Gastrocnemius medialis (tissue), 4 donors: ENCODE data around the gene HDGFL2.

Source experiments
- POLR2A ChIP-seq, 2 donors: fragments of 450-650 bp; IDR thresholded peaks; one replicate each; pipeline ENCODE4 v1.6.1; 2017; ENCODE audit warnings: antibody characterized with exemption in 2 of 2, mild to moderate bottlenecking in 2 of 2, moderate library complexity in 2 of 2
- TF ChIP-seq, protein P1 (sequence below), 5 experiments: fragments of 450-650 bp in 3 of 5; fragments of 200-600 bp in 2 of 5; sonication (generic) in 2 of 5; IDR thresholded peaks in 4 of 5; conservative IDR thresholded peaks in 1 of 5; 1 replicate in 4 of 5; 2 replicates in 1 of 5; pipeline ENCODE4 v1.5.1; 2016 to 2019; ENCODE audit warnings: antibody characterized with exemption in 5 of 5, mild to moderate bottlenecking in 3 of 5, moderate library complexity in 3 of 5

DNA sequence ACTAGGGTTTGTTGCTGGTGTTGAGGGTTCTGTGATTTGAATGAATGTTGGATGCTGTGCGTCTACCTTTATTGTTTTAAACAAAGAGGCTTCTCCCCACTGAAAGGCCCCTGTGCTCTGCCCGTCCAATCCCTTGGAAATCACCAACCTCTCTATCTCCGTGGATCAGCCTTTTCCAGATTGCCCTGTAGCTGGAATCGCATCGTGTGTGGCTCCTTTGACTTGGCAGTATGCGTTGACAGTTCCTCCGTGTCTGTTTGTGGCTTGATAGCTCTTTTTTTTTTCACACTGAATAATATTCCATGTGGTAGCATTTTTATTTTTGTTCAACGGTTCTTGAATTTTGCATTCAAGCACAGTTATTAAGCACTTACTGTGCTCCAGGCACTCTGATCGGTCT is 37.7 kb upstream of the HDGFL2 start:
- TF ChIP-seq, protein P1, sequence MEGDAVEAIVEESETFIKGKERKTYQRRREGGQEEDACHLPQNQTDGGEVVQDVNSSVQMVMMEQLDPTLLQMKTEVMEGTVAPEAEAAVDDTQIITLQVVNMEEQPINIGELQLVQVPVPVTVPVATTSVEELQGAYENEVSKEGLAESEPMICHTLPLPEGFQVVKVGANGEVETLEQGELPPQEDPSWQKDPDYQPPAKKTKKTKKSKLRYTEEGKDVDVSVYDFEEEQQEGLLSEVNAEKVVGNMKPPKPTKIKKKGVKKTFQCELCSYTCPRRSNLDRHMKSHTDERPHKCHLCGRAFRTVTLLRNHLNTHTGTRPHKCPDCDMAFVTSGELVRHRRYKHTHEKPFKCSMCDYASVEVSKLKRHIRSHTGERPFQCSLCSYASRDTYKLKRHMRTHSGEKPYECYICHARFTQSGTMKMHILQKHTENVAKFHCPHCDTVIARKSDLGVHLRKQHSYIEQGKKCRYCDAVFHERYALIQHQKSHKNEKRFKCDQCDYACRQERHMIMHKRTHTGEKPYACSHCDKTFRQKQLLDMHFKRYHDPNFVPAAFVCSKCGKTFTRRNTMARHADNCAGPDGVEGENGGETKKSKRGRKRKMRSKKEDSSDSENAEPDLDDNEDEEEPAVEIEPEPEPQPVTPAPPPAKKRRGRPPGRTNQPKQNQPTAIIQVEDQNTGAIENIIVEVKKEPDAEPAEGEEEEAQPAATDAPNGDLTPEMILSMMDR (IDR thresholded peaks at IDR 0.05 in 4 of 5, conservative IDR thresholded peaks at IDR 0.05 in 1 of 5) = no peak
- no peak for TF ChIP-seq POLR2A (IDR thresholded peaks at IDR 0.05)
